Testis (tissue), 2 donors: ENCODE data around the gene SLC17A5.

Source experiments
- POLR2A ChIP-seq: fragments of 450-650 bp; IDR thresholded peaks from one replicate; pipeline ENCODE4 v1.6.1; 2017; ENCODE audit warnings: antibody characterized with exemption, mild to moderate bottlenecking, moderate library complexity
- TF ChIP-seq, protein P1 (sequence below), 3 experiments: fragments of 450-650 bp in 2 of 3; fragments of 200-600 bp in 1 of 3; sonication (generic) in 1 of 3; IDR thresholded peaks; one replicate each; pipeline ENCODE4 v1.5.1; 2016 to 2019; ENCODE audit warnings: antibody characterized with exemption in 3 of 3, mild to moderate bottlenecking in 2 of 3, moderate library complexity in 1 of 3

DNA sequence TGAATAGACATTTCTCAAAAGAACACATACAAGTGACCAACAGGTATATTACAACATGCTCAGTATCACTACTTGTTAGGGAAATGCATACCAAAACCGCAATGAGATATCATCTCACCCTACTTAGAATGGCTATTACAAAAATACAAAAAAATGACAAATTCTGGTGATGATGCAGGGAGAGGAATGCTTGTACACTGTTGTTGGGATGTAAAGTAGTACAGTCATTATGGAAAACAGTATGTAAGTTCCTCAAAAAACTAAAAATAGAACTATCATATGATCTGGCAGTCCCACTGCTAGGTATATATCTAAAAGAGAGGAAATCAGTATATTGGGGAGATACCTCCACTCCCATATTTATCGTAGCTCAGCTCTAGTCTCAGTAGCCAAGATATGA is 10.9 kb upstream of the SLC17A5 start:
- TF ChIP-seq, protein P1, sequence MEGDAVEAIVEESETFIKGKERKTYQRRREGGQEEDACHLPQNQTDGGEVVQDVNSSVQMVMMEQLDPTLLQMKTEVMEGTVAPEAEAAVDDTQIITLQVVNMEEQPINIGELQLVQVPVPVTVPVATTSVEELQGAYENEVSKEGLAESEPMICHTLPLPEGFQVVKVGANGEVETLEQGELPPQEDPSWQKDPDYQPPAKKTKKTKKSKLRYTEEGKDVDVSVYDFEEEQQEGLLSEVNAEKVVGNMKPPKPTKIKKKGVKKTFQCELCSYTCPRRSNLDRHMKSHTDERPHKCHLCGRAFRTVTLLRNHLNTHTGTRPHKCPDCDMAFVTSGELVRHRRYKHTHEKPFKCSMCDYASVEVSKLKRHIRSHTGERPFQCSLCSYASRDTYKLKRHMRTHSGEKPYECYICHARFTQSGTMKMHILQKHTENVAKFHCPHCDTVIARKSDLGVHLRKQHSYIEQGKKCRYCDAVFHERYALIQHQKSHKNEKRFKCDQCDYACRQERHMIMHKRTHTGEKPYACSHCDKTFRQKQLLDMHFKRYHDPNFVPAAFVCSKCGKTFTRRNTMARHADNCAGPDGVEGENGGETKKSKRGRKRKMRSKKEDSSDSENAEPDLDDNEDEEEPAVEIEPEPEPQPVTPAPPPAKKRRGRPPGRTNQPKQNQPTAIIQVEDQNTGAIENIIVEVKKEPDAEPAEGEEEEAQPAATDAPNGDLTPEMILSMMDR (IDR thresholded peaks at IDR 0.05) = no peak
- no peak for TF ChIP-seq POLR2A
